Panc1 (cell line): ENCODE measurements around the gene FAM83G.
"Not testable (repeated sequence)": the region's sequence is repeated elsewhere in the genome, so short reads cannot be mapped to it uniquely, and the experiment has no call there.

Experiments
- POLR2AphosphoS5 ChIP-seq: IDR thresholded peaks from 2 replicates; pipeline ENCODE4 v1.6.1; 2012; ENCODE audit warnings: mild to moderate bottlenecking, low read depth, low read length, moderate library complexity
- TCF7L2 ChIP-seq: IDR thresholded peaks from 2 replicates; pipeline ENCODE4 v1.6.1; 2011; ENCODE audit warnings: mild to moderate bottlenecking, low read depth, low read length, inconsistent platforms
- TF ChIP-seq, protein P1 (sequence below): fragments of 450-650 bp; IDR thresholded peaks from 2 replicates; pipeline ENCODE4 v1.5.1; 2017; ENCODE audit warnings: mild to moderate bottlenecking
- TF ChIP-seq, protein P2 (sequence below), 2 experiments: IDR thresholded peaks; 2 replicates each; pipeline ENCODE4 v1.6.1; 2011 to 2012; ENCODE audit warnings: low read depth in 2 of 2, control low read depth in 1 of 2, low read length in 1 of 2, mild to moderate bottlenecking in 1 of 2, moderate library complexity in 1 of 2; ENCODE audit not compliant: insufficient read depth in 1 of 2

DNA sequence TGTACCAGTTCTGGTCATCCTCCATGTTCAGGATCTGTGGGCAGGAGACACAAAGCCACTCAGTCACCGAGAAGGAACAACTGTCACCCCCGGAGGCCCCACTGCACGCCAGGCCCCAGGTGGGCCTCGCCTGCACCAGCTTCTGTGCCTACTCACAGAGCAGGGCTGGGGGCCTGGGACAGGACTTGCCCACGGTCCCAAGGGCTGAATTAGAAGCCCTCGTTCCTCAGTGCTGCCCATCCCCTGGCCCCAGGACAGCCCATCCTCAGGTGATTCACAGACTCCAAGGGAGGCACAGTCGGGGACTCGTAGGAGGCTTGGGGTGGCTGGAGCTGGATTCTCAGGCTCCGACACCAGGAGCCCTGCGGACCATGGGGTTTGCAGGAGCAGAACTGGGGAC is 37.3 kb upstream of the FAM83G start:
- TF ChIP-seq, protein P1, sequence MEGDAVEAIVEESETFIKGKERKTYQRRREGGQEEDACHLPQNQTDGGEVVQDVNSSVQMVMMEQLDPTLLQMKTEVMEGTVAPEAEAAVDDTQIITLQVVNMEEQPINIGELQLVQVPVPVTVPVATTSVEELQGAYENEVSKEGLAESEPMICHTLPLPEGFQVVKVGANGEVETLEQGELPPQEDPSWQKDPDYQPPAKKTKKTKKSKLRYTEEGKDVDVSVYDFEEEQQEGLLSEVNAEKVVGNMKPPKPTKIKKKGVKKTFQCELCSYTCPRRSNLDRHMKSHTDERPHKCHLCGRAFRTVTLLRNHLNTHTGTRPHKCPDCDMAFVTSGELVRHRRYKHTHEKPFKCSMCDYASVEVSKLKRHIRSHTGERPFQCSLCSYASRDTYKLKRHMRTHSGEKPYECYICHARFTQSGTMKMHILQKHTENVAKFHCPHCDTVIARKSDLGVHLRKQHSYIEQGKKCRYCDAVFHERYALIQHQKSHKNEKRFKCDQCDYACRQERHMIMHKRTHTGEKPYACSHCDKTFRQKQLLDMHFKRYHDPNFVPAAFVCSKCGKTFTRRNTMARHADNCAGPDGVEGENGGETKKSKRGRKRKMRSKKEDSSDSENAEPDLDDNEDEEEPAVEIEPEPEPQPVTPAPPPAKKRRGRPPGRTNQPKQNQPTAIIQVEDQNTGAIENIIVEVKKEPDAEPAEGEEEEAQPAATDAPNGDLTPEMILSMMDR = not testable (repeated sequence)
- TF ChIP-seq, protein P2, sequence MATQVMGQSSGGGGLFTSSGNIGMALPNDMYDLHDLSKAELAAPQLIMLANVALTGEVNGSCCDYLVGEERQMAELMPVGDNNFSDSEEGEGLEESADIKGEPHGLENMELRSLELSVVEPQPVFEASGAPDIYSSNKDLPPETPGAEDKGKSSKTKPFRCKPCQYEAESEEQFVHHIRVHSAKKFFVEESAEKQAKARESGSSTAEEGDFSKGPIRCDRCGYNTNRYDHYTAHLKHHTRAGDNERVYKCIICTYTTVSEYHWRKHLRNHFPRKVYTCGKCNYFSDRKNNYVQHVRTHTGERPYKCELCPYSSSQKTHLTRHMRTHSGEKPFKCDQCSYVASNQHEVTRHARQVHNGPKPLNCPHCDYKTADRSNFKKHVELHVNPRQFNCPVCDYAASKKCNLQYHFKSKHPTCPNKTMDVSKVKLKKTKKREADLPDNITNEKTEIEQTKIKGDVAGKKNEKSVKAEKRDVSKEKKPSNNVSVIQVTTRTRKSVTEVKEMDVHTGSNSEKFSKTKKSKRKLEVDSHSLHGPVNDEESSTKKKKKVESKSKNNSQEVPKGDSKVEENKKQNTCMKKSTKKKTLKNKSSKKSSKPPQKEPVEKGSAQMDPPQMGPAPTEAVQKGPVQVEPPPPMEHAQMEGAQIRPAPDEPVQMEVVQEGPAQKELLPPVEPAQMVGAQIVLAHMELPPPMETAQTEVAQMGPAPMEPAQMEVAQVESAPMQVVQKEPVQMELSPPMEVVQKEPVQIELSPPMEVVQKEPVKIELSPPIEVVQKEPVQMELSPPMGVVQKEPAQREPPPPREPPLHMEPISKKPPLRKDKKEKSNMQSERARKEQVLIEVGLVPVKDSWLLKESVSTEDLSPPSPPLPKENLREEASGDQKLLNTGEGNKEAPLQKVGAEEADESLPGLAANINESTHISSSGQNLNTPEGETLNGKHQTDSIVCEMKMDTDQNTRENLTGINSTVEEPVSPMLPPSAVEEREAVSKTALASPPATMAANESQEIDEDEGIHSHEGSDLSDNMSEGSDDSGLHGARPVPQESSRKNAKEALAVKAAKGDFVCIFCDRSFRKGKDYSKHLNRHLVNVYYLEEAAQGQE (IDR thresholded peaks at IDR 0.05; ENCODE audit: insufficient read depth in 1 of 2, low read depth in 2 of 2, low read length in 1 of 2) = not testable (repeated sequence)
- not testable (repeated sequence) for TF ChIP-seq TCF7L2, POLR2AphosphoS5
